Stimulated activated CD4-positive, alpha-beta T cell treated with anti-CD3 and anti-CD28 coated beads, Interleukin-1b, Interleukin-23, amount 100 ng/mL, for 48 hours (primary cell): Measurements from ENCODE around the gene DPM3.

Experiments used
- DNase-seq: peaks from one replicate; pipeline ENCODE4 v3.0.0-alpha.2; 2020

The DPM3 gene

DNA sequence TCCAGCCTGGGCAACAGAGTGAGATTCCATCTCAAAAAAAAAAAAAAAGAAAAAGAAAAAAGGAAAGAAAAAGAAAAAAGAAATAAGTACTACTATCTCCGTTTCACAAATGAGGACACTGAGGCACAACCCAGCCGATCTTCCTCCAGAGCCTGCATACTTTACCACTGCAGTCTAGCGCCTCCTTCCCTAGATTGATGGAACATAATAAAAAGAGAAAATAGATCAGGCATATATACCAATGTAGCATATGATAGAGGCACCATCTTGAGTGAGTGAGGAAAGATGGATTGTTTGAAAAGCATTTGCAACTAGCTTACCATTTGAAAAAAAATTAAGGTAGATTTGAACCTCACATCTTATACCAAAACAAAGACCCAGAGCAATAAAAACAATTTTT, 5.2 kb upstream of the DPM3 start:
- no peak for DNase-seq

DNA sequence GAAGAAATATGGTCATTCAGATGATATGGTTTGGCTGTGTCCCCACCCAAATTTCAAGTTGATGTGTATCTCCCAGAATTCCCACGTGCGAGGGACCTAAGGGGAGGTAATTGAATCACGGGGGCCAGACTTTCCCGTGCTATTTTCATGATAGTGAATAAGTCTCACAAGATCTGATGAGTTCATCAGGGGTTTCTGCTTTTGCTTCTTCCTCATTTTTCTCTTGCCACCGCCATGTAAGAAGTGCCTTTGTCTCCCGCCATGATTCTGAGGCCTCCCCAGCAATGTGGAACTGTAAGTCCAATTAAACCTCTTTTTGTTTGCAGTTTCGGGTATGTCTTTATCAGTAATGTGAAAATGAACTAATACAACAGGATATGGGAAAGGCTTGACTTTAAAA, 1.4 kb upstream of the DPM3 start:
- no peak for DNase-seq

DNA sequence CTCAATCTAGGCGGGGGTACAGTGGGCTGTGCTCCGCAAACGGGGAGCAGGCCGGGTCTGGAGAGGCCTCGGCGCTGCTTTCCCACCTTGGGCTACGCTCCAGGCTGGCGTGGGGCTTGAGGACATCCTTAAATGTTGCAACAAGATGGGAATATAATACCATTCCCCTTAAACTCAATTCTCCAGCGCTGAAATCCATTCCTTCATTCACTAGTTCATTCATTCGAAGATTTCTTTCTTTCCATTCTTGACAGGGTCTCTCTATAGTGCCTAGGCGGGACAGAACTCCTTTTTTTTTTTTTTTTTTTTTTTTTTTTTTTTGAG, 261 bp upstream of the DPM3 start:
- no peak for DNase-seq

DNA sequence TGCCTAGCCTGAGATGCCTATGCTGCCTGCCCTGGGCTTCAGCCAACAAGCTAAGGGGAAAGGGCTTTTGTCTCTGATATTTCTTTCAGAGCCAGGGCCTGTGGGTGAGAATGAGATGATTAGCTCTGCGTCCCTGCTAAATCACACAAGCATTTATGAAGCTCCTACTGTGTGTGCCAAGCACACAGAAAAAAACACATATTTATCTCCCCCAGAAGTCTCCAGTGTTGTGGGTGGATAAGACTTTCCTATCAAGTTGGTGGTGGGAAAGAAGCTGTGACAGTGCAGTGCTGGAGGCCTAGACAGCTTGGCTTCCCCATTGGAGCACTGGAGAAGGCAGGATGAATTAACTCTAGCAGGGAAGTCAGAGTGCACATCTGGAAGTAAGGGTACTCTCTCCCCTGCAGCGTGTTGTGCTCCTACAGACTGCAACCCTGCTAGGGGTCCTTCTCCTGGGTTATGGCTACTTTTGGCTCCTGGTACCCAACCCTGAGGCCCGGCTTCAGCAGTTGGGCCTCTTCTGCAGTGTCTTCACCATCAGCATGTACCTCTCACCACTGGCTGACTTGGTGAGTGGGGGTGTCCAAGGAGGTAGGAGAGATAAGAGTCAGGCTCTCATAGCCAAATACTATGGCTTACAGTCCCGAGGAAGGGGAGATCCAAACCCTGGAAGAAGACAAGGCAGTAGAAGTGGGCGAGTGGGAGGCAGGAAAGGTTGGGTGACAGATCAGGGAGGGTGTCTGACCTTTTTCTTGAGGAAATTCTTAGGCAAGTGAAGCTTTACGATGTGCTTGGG, 3.0 kb downstream of the DPM3 start:
- DNase-seq: no peak

DNA sequence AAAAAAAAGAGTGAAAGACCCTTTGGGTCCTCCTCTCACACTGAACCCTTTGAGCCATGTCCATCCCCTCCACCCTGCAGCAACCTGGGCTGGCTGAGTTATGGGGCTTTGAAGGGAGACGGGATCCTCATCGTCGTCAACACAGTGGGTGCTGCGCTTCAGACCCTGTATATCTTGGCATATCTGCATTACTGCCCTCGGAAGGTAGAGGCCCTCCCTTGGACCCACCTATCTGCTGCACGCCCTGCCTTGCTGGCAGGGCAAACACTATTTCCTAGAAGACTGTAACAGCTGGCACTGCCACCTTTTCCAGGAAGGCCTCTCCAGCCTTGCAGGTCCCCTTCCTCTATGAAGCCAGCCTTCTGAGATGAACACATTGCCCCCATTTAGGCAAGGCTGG, 3.6 kb downstream of the DPM3 start:
- DNase-seq: no peak

DNA sequence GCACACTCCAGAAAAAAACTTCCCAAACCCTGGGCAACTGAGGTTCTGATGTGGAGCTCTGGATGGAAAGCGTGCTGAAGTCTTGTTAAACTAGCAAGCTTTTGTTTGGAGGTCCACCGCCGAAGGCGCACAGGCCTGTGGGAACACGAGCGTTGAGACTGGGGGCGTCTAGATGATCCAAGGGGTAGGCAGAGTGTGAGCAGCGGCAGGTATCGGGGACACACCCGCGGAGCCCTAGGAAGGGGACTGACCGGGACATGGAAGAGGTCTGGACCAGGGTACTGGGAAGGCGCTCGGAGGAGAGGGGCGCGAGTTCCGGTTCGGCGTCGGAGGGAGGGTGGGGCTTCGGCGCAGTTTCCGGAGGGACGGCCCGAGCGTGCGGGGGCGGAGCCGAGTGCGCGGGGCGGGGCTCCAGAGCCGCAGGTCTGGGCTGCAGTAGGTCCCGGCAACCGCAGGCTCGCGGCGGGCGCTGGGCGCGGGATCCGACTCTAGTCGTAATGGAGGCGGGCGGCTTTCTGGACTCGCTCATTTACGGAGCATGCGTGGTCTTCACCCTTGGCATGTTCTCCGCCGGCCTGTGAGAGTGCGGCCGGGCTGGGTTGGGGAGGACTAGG, 4.8 kb downstream of the DPM3 start, which contains the start of gene SLC50A1:
TSS of gene SLC50A1 (plus strand) at position 438 of the 614 bp plus-strand sequence. CDS start at position 498, 60 bp downstream.
- peak; percentile 94 for DNase-seq

DNA sequence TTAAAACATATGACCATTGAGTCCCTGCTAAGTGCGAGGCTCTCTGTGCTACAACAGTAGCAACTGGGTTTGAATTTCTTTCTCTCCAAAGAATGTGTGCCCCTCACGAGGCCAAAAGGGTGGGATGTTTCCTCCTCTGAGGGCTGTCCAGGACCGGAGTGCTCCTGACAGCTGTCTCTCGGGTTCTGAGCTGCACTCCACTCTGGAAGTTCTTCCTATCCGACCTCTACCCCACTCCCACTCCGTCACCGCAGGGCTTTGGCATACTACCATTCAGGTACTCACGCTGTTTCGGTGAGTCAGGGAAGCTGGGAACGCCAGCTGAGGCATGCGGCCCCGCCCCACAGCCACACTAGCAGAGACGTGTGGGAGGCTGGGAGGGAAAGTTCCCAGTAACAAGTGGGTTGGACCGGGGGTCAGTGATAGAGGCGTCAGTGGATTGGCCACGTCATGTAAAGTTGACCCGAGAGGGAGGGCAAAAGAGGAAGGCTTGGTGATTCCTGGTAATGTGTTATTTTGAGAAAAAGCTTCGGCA, 5.4 kb downstream of the DPM3 start:
- DNase-seq: peak; percentile 84

DNA sequence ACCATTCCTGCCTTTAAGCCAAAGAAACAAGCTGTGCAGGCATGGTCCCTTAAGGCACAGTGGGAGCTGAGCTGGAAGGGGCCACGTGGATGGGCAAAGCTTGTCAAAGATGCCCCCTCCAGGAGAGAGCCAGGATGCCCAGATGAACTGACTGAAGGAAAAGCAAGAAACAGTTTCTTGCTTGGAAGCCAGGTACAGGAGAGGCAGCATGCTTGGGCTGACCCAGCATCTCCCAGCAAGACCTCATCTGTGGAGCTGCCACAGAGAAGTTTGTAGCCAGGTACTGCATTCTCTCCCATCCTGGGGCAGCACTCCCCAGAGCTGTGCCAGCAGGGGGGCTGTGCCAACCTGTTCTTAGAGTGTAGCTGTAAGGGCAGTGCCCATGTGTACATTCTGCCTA, 6.0 kb downstream of the DPM3 start:
- DNase-seq: no peak

DNA sequence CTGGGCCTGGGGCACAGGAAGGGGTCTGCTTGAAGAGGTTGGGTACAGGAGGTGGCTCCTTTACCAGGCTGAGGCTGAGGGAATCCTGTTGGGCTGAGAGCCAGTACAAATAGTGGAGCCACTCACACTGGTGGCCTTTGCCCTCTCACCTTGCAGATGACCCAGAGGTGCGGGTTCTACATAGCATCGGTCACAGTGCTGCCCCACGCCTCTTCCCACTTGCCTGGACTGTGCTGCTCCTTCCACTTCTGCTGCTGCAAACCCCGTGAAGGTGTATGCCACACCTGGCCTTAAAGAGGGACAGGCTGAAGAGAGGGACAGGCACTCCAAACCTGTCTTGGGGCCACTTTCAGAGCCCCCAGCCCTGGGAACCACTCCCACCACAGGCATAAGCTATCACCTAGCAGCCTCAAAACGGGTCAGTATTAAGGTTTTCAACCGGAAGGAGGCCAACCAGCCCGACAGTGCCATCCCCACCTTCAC, 6.5 kb downstream of the DPM3 start:
- DNase-seq: no peak

DNA sequence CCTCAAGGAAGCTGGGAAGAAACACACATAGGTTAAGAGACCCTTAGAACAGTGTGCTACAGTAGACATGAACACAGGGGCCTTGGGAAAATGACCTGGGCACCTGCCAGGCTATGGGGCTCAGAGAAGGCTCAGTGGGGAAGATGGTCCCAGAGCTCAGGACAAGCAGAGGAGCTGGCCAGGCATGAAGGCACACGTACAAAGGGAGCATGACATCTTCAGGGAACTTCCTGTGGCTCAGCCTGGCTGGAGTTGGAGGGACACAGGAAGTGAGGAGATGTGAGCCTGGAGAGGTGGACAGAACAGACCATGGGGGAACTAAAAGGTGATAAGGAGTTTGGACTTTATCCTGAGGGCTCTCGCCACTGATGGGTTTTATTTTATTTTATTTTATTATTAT, 8.5 kb downstream of the DPM3 start:
- DNase-seq: no peak

DNA sequence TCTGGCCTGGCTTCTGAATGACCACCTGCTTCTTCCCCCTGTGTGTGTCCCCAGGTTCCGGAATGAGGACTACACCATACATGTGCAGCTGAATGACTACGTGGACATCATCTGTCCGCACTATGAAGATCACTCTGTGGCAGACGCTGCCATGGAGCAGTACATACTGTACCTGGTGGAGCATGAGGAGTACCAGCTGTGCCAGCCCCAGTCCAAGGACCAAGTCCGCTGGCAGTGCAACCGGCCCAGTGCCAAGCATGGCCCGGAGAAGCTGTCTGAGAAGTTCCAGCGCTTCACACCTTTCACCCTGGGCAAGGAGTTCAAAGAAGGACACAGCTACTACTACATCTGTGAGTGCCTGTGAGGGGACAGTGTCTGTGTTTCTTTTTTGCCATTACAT, 9.0 kb downstream of the DPM3 start:
- no peak for DNase-seq

DNA sequence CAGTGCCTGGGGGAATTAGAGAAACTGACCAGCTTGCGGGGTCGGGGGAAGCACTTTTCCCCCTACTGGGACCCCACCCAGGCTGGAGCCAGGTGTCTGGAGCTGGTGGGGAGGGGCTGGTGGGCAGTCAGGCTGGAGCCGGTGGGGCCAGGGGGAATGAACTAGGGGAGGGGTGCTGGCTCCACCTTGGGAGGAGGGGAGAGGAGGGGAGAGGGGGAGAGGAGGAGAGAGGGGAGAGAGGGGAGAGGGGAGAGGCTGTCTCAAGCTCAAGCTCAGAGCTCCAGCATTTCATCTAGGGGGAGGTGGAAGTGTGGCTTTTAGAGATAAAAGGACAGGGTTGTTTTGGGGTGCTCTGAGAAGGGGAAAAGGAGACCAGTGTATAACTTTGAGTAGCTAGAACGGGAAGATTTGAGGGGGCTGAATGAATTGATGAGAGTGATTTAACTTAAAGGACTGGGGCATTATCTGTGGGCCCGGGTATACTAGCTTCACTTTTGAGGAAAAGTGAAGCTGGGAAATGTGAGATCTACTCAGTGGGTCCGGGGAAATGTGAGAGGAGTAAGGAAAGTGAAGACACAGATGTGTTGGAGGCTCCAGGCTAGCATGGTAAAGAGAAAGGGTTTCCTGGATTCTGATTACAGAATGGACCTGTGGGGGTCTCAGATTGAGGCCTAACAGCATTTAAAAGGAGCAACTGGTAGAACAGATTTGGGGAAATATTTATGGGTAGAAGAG, 9.9 kb downstream of the DPM3 start:
- no peak for DNase-seq

DNA sequence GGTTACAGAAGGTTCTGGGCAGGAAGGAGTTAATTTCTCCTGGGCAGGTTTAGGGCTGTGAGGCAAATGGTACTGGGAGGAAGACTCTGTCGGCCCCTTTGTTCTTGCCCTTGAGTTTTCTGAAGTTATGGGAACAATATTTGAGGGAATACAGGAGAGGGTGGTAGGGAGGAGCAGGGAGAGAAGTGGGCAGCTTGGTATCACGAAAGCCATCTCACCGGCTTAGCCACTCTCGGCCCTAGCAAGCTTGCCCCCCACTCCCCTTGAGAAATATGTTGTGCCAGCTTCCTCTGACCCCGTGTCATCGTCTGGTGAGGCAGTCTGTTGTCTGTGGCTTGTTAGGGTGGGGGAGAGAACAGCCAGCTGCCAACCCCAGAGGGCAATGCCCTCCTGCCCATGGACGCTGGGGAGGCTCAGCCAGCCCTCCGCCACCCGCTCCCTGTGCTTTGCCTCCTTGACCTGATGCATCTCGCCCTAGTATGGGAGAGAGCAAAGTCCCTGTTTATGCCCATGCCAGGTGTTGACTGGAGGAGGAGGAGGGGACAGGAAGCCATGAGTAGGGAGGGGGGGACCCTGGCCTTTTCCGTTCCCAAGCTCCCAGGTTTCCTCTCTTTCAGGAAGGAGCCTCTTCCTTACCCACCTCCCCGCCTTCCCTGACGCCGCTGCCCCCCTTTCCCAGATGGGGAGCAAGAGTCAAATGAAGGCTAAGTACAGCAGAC, 11.4 kb downstream of the DPM3 start:
- DNase-seq: no peak

DNA sequence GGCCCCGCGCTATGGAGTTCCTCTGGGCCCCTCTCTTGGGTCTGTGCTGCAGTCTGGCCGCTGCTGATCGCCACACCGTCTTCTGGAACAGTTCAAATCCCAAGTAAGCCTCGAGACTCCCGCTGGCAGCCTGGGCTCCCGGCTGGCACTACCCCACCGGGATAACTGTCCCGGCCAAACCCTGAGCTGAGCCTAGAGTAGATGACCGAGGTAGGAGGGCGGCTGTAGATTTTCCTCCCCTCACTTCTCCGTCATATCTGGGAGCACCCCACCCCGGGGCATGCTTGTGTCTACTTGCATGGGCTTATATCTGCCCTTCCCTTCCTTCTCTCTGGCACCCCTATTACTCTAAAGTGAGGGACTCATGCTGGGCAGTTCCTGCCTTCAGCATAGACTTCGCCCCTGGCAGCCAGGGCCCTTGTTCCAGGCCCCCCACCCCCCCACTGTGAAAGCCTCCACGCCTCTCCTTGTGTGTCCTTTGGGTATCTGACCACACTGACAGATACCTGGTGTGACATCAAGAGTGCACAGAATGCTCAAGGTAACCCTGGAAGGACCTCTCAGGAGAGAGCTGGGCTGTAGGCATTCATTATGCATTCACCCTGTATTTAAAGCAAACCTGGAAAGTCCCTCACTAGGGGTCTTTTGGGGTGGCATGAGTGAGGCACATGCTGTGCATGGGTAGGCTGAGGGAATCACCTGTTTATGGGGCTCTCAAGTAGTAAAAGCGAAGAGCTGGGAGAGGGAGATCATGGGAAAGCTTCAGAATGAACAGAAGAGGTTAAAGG, 12.2 kb downstream of the DPM3 start:
- DNase-seq: no peak

DNA sequence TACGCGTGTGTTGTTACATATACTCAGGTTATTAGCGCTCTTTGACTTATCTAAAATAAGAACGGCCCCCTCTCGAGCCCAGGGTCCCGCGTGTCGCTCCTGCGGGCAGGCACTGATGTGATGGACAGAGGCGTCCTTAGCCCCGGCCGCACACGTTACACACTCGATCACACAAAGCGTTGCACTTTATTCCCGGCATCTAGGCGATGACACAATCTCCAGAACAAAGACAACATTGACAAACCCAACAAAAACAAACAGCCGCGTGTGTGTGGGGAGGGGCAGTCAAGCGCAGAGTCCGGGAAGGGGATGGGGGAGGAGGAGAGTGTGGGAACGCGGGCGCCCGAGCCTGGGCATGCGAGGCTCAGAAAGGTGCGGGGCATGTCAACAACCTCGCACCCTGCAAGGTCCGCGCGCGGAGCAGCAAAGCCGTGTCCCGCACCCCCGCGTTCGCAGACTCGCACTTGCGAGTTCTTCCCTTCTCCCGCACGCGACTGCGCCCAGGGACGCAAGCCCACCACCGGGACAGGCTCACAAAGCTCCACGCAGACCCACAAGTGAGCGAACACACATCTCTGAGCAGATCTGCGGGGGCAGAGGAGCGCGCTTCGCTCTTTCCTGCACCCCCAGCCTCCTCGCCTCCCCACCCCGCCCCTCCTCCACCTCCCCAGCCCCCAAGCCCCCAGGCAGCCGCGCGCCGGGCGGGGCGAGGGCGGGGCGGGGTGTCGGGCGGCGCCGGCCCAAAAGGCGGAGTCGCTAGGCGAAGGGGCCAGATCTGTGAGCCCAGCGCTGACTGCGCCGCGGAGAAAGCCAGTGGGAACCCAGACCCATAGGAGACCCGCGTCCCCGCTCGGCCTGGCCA, 13.0 kb downstream of the DPM3 start, which contains the start of gene EFNA1:
TSS of gene EFNA1 (plus strand) at position 772 of the 862 bp plus-strand sequence. CDS start 102 bp downstream, outside the sequence.
- no peak for DNase-seq

DNA sequence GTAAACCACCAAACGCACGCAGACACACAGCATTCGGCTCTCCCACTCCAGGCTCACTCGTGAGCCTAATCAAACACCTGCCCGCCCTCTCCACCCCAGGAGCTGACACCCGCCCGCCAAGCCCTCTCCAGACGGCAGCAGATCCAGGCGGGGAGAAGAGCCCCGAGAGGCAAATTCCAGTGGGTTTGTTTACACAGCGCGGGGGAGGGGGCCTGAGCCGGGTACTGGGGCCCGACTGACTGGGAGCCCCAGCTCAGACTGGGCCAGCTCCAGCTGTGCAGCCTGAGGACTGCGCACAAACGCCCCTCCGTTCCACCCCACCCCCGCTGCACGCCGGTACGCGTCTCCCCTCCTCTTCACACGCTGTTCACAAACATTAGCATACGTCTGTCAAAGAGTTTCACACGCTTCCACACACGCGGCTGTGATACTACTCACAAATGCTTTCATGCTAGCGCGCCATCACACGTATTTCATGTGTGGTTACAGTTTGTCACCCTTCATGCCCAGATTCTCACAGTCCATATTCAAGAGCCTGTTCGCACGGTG, 13.7 kb downstream of the DPM3 start:
- DNase-seq: peak; percentile 38

DNA sequence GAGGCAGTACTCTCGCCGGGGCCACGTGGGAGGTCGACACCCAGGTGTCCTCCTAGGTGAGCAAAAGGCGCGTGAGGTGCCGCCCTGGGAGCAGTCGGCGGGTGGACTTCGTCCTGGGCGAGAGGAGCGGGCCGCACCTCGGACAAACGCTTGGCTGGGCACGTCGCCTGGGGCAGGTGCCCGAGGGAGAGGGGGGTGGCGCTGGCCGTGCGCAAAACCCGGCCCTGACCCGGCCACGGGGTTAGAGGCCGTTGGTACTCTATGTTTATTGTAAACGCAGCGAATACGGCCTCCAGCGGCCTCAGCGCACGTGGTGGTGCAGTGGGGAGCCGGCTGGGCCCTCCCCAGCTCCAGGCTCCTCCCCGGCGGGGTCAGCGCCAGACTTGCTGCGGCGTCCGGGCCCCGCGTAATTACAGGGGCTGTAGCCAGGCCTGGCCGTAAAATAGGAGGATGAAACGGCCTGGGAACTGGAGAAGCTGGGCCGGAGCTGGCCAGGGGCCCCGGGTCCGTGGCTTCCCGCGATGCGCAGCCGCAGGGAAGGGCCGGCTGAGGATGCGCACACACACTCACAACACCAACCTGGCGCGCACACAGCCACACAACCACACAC, 14.3 kb downstream of the DPM3 start:
- no peak for DNase-seq

DNA sequence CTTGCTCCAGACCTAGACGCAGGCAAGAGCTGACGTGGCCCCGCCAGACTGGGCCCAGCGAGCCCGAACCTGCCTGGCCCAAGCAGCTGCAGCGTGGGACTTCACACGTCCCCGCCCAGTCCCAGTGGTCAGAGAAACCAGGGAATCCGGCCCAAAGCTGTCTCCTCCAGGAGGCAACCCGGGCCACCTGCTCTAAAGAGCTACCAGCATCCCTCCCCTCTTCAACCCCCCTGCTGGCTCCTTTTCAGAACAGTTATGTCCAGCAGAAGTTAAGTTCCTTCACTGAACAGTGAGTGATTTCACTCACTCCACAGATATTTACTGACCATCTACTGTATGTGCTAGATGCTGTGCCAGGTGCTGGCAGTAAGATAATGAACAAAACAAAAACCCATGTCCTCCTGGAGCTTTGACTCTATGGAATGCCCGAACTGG, 14.8 kb downstream of the DPM3 start:
- DNase-seq: no peak

DNA sequence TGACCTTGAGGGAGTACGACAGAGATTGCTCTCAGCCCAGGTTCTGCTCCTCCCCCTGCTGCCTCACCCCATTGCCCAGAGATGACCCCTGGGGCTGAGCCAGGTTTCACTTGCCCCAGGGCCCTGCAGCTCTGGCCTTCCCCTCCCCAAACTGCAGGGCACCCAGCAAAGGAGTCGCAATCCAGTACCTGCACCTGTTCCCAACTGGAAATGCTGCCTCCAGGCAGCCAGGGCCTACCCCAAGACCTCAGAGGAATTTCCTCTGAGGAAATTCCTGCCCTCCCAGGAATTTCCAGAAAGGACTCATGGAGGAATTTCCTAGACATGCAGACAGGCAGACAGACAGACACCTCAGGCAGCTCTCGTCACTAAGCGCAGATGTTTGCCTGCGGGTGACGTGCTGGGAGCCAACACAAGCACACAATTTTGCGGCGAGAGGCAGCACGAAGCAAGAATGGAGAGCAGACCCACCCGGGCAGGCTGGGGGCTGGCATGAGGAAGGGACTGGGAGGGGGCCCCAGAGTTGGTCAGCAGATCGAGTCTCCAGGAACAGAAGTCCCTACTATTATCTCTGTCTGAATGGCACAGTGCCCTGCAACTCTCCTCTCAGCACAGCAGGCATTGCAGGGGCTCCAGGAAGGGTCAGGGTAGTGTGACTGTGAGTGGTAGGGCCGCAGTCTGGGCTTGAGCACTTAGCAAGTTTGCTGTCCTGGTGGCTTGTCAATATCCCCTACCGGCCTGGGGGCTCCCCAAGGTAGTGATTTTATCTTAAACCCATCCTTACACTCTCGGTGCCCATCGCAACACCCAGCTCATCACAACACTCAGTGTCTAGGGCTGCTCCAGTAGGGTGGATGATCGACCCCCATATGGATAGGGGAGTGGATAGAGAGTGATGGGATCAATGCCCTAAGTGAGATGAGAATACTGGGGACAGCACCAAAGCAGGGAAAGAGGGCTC, 15.5 kb downstream of the DPM3 start:
- DNase-seq: no peak
